ENCODE results near the gene PXMP2.
A peak's percentile ranks its signal among the peaks of the same experiment; 100 is the strongest.

Gene PXMP2

DNA sequence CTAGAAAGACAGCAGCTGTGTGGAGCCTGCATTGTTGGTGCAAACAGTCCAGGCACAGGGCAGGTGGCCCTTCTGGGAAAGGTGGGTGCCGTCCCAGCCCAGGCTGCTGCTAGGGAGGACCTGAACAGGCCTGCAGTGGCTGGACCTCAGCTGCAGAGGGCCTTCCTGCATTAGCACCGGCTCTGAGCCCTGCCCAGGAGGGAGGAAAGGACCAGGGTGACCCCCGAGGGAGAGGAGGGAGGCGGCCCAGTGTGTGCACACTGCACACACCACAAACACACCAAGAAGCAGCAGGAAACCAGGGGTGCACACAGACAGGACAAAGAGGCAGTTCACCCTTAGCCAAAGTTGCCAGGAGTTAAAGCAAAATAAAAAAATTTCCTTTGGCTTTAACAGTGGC lies 15.3 kb downstream of the PXMP2 start:
- TF ChIP-seq, protein P1, sequence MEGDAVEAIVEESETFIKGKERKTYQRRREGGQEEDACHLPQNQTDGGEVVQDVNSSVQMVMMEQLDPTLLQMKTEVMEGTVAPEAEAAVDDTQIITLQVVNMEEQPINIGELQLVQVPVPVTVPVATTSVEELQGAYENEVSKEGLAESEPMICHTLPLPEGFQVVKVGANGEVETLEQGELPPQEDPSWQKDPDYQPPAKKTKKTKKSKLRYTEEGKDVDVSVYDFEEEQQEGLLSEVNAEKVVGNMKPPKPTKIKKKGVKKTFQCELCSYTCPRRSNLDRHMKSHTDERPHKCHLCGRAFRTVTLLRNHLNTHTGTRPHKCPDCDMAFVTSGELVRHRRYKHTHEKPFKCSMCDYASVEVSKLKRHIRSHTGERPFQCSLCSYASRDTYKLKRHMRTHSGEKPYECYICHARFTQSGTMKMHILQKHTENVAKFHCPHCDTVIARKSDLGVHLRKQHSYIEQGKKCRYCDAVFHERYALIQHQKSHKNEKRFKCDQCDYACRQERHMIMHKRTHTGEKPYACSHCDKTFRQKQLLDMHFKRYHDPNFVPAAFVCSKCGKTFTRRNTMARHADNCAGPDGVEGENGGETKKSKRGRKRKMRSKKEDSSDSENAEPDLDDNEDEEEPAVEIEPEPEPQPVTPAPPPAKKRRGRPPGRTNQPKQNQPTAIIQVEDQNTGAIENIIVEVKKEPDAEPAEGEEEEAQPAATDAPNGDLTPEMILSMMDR (IDR thresholded peaks at IDR 0.05; ENCODE audit: extremely low read depth, missing control alignments): no peak

DNA sequence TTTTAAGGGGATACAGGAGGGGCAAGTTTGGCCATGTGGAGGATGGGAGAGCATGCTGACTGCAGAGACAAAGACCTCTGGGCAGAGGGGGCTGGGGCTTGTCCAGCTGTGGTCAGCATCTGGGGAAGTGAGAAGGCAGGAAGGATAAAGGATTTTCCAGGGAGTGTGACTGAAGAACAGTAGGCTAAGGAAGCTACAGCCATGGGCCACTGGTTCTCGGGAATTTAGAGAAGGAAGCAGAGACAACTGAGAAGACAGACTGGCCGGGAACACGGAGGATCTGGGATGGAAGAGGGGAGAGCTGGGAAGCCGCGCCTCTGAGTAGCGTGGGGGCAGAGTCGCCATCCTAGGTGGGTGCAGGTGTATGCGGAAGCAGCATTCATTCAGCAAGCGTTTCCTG lies 16.3 kb downstream of the PXMP2 start:
- no peak for DNase-seq (ENCODE audit: low spot score)
- TF ChIP-seq, protein P1 (IDR thresholded peaks at IDR 0.05; ENCODE audit: extremely low read depth, missing control alignments): no peak

More for the DNA sequence above, 15.3 kb downstream of the PXMP2 start:
- DNase-seq (ENCODE audit: low spot score): no peak

DNA sequence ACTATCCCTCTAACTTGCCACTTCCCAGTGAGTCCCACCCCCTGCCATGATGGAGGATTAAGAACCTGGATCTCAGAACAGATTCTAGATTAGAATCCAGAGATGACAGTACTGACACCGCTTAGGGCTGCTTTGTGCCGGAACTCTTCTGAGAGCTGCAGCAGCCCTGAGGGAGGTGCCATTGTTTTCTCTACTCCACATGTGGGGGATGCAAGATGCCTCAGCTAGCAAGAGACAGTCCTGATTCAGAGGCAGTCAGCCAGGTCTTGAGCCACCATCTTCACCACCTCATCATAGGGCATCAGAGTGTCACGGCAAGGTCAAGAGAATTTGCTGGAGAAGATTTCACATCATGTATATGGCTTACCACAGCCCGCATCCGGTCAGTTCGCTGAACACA lies 19.9 kb downstream of the PXMP2 start:
- no peak for DNase-seq (ENCODE audit: low spot score)
- TF ChIP-seq, protein P1 (IDR thresholded peaks at IDR 0.05; ENCODE audit: extremely low read depth, missing control alignments): no peak

DNA sequence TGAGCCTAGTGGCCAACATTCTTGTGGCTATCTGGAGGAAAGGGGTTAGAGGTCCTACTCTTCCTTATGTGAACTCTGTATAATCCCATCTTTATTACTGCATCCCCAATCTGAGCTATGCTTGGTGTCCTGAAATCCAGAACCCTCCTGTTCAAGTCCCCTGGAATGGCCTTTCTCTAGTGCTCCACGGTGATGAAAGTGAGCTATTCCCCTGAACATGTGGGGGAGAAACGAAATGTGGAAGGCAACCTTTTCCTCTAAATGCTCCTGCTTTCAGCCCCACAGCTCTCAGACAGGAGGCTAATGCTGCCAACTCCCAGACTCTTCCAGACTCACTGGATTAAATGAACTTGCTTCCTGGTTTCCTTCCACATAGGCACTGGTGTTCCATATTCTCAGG lies 20.8 kb downstream of the PXMP2 start:
- no peak for DNase-seq (ENCODE audit: low spot score)
- TF ChIP-seq, protein P1 (IDR thresholded peaks at IDR 0.05; ENCODE audit: extremely low read depth, missing control alignments): no peak

DNA sequence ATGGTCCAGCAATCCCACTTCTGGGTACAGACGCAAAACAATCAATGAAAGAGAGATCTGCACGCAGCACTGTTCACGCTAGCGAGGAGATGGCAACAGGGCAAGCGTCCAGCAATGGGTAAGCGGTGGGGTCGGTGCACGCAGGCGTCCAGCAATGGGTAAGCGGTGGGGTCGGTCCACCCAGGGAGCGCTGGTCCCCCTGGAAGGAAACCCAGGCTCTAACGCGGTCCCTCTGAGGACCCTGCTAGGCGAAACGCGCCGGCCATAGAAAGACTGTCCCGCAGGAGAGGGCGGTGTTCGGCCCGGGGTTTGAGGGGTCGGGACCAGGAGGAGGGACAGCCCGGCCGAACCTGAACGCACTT lies 22.6 kb downstream of the PXMP2 start:
- TF ChIP-seq, protein P1 (IDR thresholded peaks at IDR 0.05; ENCODE audit: extremely low read depth, missing control alignments): no peak
- DNase-seq (ENCODE audit: low spot score): no peak

DNA sequence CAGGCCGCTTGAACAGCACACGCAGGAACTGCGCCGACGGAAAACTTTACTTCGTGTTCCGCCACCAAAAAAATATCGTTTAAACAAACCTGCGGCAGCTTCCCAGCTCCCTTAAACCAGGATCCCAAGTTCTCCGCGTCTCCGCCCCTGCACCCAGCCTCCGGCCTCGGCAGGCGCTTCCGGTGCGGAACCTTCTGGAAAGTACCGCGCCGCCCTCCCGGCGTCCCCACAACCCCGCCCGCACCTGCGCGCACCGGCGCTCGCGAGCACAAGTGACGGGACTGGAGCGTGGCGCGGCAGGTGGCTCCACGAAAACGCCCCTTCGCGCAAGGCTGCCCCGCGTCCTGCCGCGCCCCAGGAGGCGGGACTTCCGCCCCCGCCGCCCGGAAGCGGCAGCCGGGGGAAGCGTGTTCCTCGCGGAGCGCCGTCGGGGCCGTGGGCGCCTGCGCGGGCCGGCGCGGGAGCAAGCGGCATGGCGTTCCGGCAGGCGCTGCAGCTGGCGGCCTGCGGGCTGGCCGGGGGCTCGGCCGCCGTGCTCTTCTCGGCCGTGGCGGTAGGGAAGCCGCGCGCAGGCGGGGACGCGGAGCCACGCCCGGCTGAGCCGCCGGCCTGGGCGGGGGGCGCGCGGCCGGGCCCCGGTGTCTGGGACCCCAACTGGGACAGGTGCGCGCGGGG lies 23.2 kb downstream of the PXMP2 start, which contains the start of gene PGAM5:
Gene PGAM5 (plus strand): TSS at position 438 of the 675 bp plus-strand sequence. CDS start 35 bp downstream, at position 473.
- peak; percentile 98 for DNase-seq (ENCODE audit: low spot score)
- TF ChIP-seq, protein P1 (IDR thresholded peaks at IDR 0.05; ENCODE audit: extremely low read depth, missing control alignments): no peak

DNA sequence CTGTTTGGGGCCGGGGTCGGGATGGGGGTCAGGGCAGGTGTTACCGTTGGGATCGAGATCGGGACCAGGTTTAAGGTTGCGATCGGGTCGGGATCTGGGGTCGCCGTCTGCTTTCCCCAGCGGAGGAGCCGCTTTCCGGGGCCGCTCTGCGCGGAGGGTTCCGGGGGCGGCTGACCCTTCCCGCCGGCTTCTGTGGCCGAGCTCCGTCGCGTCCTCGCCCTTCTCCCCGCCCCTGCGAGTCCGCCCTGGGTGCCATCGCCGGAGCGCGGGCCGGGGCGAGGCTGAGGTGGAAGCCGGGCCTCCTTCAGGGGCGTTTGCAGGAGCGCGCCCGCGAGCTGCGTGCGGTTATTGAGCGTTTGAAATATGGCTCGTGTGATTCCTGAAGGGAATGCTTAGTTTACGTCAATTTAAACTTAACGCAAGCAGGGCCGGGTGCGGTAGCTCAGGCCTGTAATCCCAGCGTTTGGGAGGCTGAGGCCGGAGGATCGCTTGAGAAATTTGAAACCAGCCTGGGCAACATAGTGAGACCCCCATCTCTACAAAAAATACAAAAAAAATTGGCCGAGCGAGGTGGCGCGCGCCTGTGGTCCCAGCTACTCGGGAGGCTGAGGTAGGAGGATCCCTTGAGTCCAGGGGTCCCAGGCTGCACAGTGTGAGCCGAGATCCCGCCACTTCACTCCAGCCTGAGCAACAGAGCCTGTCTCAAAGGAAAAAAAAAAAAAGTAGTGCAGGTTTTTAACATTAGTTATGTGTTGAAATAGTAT lies 23.9 kb downstream of the PXMP2 start:
- peak; percentile 65 for DNase-seq (ENCODE audit: low spot score)
- TF ChIP-seq, protein P1 (IDR thresholded peaks at IDR 0.05; ENCODE audit: extremely low read depth, missing control alignments): no peak
